Activated CD8-positive, alpha-beta memory T cell treated with anti-CD3 and anti-CD28 coated beads, Interleukin-2, amount 50 U/mL, for 24 hours (primary cell): Measurements from ENCODE around the gene C1QL4.
"Not testable (repeated sequence)": the region's sequence is repeated elsewhere in the genome, so short reads cannot be mapped to it uniquely, and the experiment has no call there.

Experiments used
- DNase-seq: peaks from one replicate; pipeline ENCODE4 v3.0.0-alpha.2; 2020; ENCODE audit errors: extremely low read depth

C1QL4 gene

GRCh38 chr12:49333778-49334177 is 3.2 kb downstream of the C1QL4 start:
- DNase-seq: not testable (repeated sequence)

GRCh38 chr12:49332891-49333371 is 4.1 kb downstream of the C1QL4 start:
- DNase-seq: no peak

- DNase-seq: no peak
These were observed 4.5 kb downstream of the C1QL4 start for GRCh38 chr12:49332441-49332861.

- no peak for DNase-seq
These were observed 5.4 kb downstream of the C1QL4 start for GRCh38 chr12:49331380-49332222.

GRCh38 chr12:49330631-49331379 is 6.2 kb downstream of the C1QL4 start:
- DNase-seq: no peak

- no peak for DNase-seq
These were observed 6.9 kb downstream of the C1QL4 start for GRCh38 chr12:49330032-49330619.

- DNase-seq: no peak
These were observed 8.2 kb downstream of the C1QL4 start for GRCh38 chr12:49328816-49329215.

- no peak for DNase-seq
These were observed 9.1 kb downstream of the C1QL4 start for GRCh38 chr12:49327887-49328286.

- DNase-seq: no peak
These were observed 9.6 kb downstream of the C1QL4 start for GRCh38 chr12:49327368-49327767.

GRCh38 chr12:49325606-49326005 is 11.4 kb downstream of the C1QL4 start:
- no peak for DNase-seq

- DNase-seq: no peak
These were observed 13.4 kb downstream of the C1QL4 start for GRCh38 chr12:49323524-49324097.

GRCh38 chr12:49322708-49323523 is 14.1 kb downstream of the C1QL4 start, which contains the start of gene TROAP:
Gene TROAP, plus strand, starts transcription at chr12:49323255. Its CDS starts 354 bp downstream, at chr12:49323609.
- peak; percentile 93 for DNase-seq

GRCh38 chr12:49322367-49322707 is 14.7 kb downstream of the C1QL4 start:
- DNase-seq: no peak

GRCh38 chr12:49320411-49321103 is 16.4 kb downstream of the C1QL4 start:
- not testable (repeated sequence) for DNase-seq

GRCh38 chr12:49317118-49317517 is 19.9 kb downstream of the C1QL4 start:
- not testable (repeated sequence) for DNase-seq

- no peak for DNase-seq
These were observed 22.2 kb downstream of the C1QL4 start for GRCh38 chr12:49314811-49315210.

- DNase-seq: not testable (repeated sequence)
These were observed 26.5 kb downstream of the C1QL4 start for GRCh38 chr12:49310451-49311000.

GRCh38 chr12:49309386-49309785 is 27.6 kb downstream of the C1QL4 start:
- no peak for DNase-seq

- no peak for DNase-seq
These were observed 31.1 kb downstream of the C1QL4 start for GRCh38 chr12:49305762-49306510.
